ENCODE data around the gene SCAF8.

GRCh38 chr6:154841109-154841508 is 107.9 kb downstream of the SCAF8 start:
- TF ChIP-seq, protein P1, sequence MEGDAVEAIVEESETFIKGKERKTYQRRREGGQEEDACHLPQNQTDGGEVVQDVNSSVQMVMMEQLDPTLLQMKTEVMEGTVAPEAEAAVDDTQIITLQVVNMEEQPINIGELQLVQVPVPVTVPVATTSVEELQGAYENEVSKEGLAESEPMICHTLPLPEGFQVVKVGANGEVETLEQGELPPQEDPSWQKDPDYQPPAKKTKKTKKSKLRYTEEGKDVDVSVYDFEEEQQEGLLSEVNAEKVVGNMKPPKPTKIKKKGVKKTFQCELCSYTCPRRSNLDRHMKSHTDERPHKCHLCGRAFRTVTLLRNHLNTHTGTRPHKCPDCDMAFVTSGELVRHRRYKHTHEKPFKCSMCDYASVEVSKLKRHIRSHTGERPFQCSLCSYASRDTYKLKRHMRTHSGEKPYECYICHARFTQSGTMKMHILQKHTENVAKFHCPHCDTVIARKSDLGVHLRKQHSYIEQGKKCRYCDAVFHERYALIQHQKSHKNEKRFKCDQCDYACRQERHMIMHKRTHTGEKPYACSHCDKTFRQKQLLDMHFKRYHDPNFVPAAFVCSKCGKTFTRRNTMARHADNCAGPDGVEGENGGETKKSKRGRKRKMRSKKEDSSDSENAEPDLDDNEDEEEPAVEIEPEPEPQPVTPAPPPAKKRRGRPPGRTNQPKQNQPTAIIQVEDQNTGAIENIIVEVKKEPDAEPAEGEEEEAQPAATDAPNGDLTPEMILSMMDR (IDR thresholded peaks at IDR 0.05): no peak
- no peak for TF ChIP-seq EZH2 (IDR thresholded peaks at IDR 0.05; ENCODE audit: borderline replicate concordance, insufficient read depth, low read depth, low read length, poor library complexity, severe bottlenecking)
